Coronary artery (tissue), 2 donors: Measurements from ENCODE around the gene GGA1.

ENCODE experiments used
- DNase-seq: peaks from one replicate; pipeline ENCODE4 v3.0.0-alpha.2; 2017; ENCODE audit warnings: low spot score
- H3K27ac ChIP-seq, 2 donors: fragments of 200-600 bp; sonication (generic); one replicate each; pipeline ENCODE4 v1.5.1; 2016 to 2019
- H3K4me3 ChIP-seq: fragments of 200-600 bp; sonication (generic); 2 replicates; pipeline ENCODE4 v1.5.1; 2016; ENCODE audit warnings: mild to moderate bottlenecking, moderate library complexity
- TF ChIP-seq, protein P1 (sequence below): fragments of 200-600 bp; sonication (generic); IDR thresholded peaks from one replicate; pipeline ENCODE4 v1.5.1; 2019; ENCODE audit warnings: antibody characterized with exemption

Gene GGA1, protein sequence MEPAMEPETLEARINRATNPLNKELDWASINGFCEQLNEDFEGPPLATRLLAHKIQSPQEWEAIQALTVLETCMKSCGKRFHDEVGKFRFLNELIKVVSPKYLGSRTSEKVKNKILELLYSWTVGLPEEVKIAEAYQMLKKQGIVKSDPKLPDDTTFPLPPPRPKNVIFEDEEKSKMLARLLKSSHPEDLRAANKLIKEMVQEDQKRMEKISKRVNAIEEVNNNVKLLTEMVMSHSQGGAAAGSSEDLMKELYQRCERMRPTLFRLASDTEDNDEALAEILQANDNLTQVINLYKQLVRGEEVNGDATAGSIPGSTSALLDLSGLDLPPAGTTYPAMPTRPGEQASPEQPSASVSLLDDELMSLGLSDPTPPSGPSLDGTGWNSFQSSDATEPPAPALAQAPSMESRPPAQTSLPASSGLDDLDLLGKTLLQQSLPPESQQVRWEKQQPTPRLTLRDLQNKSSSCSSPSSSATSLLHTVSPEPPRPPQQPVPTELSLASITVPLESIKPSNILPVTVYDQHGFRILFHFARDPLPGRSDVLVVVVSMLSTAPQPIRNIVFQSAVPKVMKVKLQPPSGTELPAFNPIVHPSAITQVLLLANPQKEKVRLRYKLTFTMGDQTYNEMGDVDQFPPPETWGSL

DNA sequence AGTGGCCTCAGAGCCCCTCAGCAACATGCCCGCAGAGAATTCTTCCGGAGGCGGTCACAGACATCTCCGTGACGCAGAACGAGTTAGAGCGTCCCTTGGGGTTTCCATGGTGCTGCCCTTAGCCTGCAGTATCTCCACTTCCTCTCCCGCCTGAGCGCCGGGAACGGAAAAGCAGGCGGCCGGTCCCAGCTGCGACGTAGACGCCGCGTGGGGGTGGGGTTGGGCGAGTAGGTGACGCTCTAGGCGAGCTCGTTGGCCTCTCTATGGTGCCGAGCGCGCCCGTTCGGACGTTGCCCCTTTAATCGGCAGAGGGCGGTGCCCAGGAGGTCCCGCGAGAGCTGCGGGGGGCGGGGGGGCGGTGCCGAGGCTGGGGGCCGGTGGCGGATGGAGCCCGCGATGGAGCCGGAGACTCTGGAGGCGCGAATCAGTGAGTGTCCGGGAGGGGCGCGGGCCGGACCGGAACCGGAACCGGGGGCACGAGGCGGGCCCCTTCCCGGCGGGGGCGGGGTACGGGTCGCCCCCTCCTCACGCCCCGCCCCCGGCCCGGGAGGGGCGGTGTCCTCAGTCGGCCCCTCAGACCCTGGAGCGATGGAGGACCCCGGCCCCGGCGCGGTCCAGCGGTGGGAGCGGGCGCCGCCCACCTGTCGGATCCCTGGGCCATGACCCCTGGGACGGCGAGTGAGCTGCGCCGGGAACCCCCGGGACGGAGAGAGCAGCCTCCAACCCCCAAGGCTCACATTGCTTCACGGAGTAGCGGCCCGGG, at the start of gene GGA1:
Gene GGA1, plus strand, starts transcription at position 358 of the 763 bp plus-strand sequence. Its CDS starts 27 bp downstream, at position 385.
- peak within 1 kb of the TSS; percentile 98 for H3K4me3 ChIP-seq
- peak within 1 kb of the TSS; percentile 89 to 99 for H3K27ac ChIP-seq
- peak; percentile 98 for DNase-seq
- TF ChIP-seq, protein P1, sequence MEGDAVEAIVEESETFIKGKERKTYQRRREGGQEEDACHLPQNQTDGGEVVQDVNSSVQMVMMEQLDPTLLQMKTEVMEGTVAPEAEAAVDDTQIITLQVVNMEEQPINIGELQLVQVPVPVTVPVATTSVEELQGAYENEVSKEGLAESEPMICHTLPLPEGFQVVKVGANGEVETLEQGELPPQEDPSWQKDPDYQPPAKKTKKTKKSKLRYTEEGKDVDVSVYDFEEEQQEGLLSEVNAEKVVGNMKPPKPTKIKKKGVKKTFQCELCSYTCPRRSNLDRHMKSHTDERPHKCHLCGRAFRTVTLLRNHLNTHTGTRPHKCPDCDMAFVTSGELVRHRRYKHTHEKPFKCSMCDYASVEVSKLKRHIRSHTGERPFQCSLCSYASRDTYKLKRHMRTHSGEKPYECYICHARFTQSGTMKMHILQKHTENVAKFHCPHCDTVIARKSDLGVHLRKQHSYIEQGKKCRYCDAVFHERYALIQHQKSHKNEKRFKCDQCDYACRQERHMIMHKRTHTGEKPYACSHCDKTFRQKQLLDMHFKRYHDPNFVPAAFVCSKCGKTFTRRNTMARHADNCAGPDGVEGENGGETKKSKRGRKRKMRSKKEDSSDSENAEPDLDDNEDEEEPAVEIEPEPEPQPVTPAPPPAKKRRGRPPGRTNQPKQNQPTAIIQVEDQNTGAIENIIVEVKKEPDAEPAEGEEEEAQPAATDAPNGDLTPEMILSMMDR = no peak

DNA sequence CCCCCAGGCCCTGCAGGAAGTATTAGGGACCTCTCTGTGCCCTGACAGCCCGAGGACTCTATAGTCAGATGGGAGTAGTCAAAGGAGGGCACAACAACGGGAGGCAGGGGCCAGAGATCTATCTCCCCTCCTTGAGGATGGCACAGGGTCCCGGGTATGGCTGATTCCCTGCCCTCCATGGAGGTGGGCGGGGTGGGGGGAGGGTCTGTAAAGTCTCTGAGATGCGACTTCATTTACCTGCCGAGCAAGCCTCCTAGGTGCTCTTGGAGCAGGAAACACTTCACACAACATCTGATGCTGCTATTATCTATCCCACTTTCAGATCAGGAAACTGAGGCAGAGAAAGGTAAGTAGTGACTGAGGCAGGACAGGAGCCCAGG, 49.1 kb upstream of the GGA1 start:
- Histone ChIP-seq H3K27ac (peak overlapping the region; percentile 94 to 97), H3K4me3 (peak overlapping the region; percentile 87)
- DNase-seq = peak; percentile 75
- TF ChIP-seq, protein P1 = no peak

DNA sequence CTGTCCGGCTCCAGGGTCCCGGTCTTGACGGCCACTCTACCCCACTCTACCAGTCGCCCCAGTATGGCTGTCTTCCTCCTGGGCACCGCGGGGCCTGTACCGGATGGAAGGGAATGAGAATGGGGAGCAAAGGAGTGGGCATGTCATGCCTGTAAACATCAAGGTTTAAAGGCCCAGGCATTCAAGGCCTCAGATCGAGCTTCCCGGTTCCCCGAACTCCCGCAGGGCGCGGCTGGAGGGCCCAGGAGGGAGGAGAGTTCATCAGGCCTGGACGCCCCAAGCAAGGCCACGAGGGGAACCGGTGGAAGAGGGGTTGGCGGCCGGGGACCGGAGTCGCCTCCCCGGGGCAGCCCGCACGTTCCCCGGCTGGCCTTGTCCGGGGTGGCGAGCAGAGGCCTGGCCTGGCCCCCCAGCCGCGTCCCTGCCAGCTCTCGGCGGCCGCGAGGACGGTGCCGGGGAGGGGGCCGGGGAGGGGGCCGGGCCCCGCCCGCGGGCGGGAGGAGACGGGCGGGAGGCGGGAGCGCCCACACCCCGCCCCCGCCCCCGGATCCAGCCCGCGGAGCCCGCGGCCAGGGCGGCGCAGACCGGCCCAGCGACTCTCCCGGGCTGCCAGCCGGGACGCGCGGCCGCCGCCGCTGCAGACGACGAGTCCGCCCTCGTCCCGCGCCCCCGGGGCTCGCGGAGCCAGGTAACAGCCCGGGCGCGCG, 48.6 kb upstream of the GGA1 start, which contains the start of gene CDC42EP1:
Gene CDC42EP1, plus strand, starts transcription at position 580 of the 707 bp plus-strand sequence. CDS start 5,870 bp downstream, outside the sequence.
- TF ChIP-seq, protein P1 = no peak
- peak; percentile 87 for DNase-seq
- Histone ChIP-seq H3K27ac (peak within 1 kb of the TSS; percentile 94 to 97), H3K4me3 (peak within 1 kb of the TSS; percentile 87)

DNA sequence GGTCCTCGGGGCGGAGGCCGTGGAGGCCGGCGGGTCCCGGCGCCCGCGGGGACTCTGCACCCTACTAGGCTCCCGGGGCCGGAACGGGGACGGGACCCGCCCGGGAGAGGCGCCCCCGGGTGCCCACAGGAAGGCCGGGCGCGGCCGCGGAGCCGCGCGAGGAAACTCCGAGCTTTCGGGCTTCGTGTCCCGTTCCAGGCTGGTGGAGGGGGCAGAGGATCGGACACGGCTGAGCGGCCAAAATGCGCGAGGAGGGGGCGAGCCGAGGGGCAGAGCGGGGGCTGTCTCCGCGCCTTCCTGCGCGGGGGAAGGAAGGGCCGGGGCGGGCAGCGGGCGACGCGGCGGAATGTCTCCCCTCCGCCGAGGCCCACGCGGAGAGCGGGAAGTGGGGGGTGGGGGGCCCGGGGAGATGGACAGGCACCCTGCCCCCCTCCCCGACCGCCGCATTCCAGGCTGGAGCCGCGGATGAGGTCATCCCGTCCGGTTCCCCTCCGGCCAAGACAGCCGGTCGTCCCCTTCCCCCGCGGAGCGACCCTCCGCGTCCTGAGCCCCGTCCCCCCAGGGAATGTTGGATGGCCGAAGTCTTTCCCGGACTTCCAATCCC, 47.9 kb upstream of the GGA1 start:
- DNase-seq = peak; percentile 81
- peak overlapping the region; percentile 94 to 97 for H3K27ac ChIP-seq
- TF ChIP-seq, protein P1 = no peak
- peak overlapping the region; percentile 87 for H3K4me3 ChIP-seq

DNA sequence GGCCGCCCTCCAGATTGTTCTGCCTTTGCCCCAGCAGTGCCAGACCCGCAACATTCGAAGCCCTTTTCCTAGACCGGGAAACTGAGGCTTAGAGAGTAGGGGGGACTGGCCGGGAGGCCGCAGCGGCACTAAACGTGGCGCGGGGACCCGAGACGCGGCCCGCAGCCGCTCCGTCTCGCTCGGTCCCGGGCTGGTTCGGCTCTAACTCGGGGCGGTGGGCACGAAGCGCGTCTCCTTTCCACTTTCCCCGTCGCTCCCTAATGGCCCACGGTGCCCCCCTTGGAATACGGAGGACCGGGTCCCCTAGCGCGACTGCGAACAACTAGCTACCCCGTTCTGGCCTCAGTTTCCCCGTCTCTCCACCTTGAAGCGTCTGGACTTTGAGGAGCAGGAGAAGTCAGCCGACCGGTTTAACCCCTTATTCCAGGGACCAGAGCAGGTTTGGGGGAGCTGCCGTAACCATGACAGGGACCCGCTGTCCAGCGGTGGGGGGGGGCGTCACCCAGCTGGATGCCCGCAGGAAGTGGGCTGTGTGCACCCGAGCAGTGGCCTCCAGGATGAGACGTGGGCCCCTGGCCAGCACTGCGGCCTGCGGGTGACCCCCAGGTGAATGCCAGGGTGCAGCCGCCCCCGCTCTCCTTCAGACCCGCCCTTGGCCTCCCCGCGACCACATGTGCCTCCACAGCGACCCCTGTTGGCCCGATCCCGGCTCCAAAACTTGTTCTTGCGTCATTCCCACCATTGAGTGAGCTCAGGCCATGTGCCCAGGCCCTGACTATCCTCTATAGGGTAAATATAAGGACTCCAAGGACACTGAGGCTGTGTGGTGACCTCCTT, 47.2 kb upstream of the GGA1 start:
- DNase-seq = peak; percentile 94
- peak overlapping the region; percentile 94 to 97 for H3K27ac ChIP-seq
- peak overlapping the region; percentile 87 for H3K4me3 ChIP-seq
- TF ChIP-seq, protein P1 = peak; percentile 76
